SK-N-SH treated with all-trans-retinoic acid at 6 μM for 48 hours (cell line): ENCODE results near the gene TMEM244.

Source experiments
- ARNTL ChIP-seq: fragments of 450-650 bp; formaldehyde crosslinking; IDR thresholded peaks from 2 replicates; pipeline ENCODE4 v1.5.0; 2020; ENCODE audit warnings: low read depth, mild to moderate bottlenecking, moderate library complexity, borderline replicate concordance
- ESRRG ChIP-seq: fragments of 250-450 bp; sonication (Bioruptor Pico); IDR thresholded peaks from 2 replicates; pipeline ENCODE4 v1.6.1; 2021; ENCODE audit warnings: mild to moderate bottlenecking
- OSR1 ChIP-seq: fragments of 250-450 bp; sonication (Bioruptor Pico); IDR thresholded peaks from 2 replicates; pipeline ENCODE4 v1.8.0; 2022; ENCODE audit warnings: moderate library complexity, mild to moderate bottlenecking, inconsistent platforms
- RARB ChIP-seq: fragments of 250-450 bp; sonication (Bioruptor Pico); IDR thresholded peaks from 2 replicates; pipeline ENCODE4 v1.8.0; 2021; ENCODE audit warnings: mild to moderate bottlenecking, moderate library complexity
- ZFP30 ChIP-seq: fragments of 450-650 bp; formaldehyde crosslinking; IDR thresholded peaks from 2 replicates; pipeline ENCODE4 v1.5.0; 2022; ENCODE audit warnings: mild to moderate bottlenecking, moderate library complexity
- ZNF70 ChIP-seq: fragments of 450-650 bp; formaldehyde crosslinking; IDR thresholded peaks from 2 replicates; pipeline ENCODE4 v1.5.0; 2020; ENCODE audit warnings: mild to moderate bottlenecking, moderate library complexity
- TF ChIP-seq, protein P1 (sequence below): fragments of 250-450 bp; sonication (Bioruptor Pico); IDR thresholded peaks from 2 replicates; pipeline ENCODE4 v1.5.1; 2021; ENCODE audit warnings: mild to moderate bottlenecking, moderate library complexity
- TF ChIP-seq, protein P2 (sequence below): fragments of 250-450 bp; sonication (Bioruptor Pico); IDR thresholded peaks from 2 replicates; pipeline ENCODE4 v1.5.1; 2020; ENCODE audit warnings: low read depth, mild to moderate bottlenecking, moderate library complexity

DNA sequence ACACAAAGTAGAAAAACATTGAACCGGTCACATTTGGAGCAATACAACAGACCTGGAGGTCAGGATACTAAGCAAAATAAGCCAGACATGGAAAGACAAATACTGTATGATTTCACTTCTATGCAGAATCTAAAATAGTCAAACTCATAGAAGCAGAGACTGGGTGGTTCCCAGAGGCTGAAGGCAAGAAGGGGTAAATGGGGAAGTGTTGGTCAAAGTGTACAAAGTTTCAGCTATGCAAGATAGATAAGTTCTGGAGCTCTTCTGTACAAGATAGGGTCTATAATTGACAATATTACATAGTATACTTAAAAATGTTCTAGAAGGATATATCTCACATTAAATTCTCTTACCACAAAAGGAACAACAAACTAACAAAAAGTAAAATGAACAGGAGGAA, 70.3 kb downstream of the TMEM244 start:
- TF ChIP-seq ARNTL (CRISPR knock-in tag) (no peak), ZNF70 (CRISPR knock-in tag) (no peak), RARB (CRISPR knock-in tag) (no peak), OSR1 (CRISPR knock-in tag) (no peak), ZFP30 (CRISPR knock-in tag) (no peak), ESRRG (CRISPR knock-in tag) (no peak)
- TF ChIP-seq, protein P1, sequence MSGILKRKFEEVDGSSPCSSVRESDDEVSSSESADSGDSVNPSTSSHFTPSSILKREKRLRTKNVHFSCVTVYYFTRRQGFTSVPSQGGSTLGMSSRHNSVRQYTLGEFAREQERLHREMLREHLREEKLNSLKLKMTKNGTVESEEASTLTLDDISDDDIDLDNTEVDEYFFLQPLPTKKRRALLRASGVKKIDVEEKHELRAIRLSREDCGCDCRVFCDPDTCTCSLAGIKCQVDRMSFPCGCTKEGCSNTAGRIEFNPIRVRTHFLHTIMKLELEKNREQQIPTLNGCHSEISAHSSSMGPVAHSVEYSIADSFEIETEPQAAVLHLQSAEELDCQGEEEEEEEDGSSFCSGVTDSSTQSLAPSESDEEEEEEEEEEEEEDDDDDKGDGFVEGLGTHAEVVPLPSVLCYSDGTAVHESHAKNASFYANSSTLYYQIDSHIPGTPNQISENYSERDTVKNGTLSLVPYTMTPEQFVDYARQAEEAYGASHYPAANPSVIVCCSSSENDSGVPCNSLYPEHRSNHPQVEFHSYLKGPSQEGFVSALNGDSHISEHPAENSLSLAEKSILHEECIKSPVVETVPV (CRISPR knock-in tag), result no peak
- TF ChIP-seq, protein P2, sequence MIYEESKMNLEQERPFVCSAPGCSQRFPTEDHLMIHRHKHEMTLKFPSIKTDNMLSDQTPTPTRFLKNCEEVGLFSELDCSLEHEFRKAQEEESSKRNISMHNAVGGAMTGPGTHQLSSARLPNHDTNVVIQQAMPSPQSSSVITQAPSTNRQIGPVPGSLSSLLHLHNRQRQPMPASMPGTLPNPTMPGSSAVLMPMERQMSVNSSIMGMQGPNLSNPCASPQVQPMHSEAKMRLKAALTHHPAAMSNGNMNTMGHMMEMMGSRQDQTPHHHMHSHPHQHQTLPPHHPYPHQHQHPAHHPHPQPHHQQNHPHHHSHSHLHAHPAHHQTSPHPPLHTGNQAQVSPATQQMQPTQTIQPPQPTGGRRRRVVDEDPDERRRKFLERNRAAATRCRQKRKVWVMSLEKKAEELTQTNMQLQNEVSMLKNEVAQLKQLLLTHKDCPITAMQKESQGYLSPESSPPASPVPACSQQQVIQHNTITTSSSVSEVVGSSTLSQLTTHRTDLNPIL (CRISPR knock-in tag), result no peak
